Neural crest cell (in vitro differentiated cells): ENCODE results near the gene YAF2. TPM values are rescaled to one million over a fixed set of nuclear protein-coding genes. Genes with fewer than 3 reads are reported as not detected.

Experiments used
- DNase-seq: peaks from one replicate; pipeline ENCODE4 v3.0.0; 2021; ENCODE audit warnings: low read depth, mixed read lengths, low spot score
- H3K27ac Mint-ChIP-seq: one replicate; pipeline ENCODE4 v1.8.0; 2021; ENCODE audit warnings: mild to moderate bottlenecking, mixed read lengths; ENCODE audit not compliant: unreplicated experiment
- H3K27me3 Mint-ChIP-seq: 2 replicates; pipeline ENCODE4 v1.8.0; 2021; ENCODE audit warnings: low read depth, mild to moderate bottlenecking, mixed read lengths
- H3K36me3 Mint-ChIP-seq: 2 replicates; pipeline ENCODE4 v1.8.0; 2021; ENCODE audit warnings: low read depth, mild to moderate bottlenecking, mixed read lengths
- H3K4me1 Mint-ChIP-seq: 2 replicates; pipeline ENCODE4 v1.8.0; 2021; ENCODE audit warnings: mixed read lengths
- H3K4me3 Mint-ChIP-seq: one replicate; pipeline ENCODE4 v1.8.0; 2021; ENCODE audit warnings: mild to moderate bottlenecking, mixed read lengths
- H3K9me3 Mint-ChIP-seq: 2 replicates; pipeline ENCODE4 v1.8.0; 2021; ENCODE audit warnings: mixed read lengths
- CTCF ChIP-seq: fragments of 200-600 bp; sonication (generic); conservative IDR thresholded peaks from 2 replicates; pipeline ENCODE4 v1.5.0; 2021; ENCODE audit warnings: antibody characterized with exemption, mild to moderate bottlenecking
- total RNA-seq: library from RNA; stranded (reverse); gene quantifications from 2 replicates; pipeline ENCODE4 v1.2.1, GENCODE V29; 2021

YAF2 gene
- total RNA-seq, 1 donor from 2014 or later: 33.6 TPM

- Mint-ChIP-seq H3K27me3 (no peaks in the 10 kb centered on the region), H3K27ac (no peak overlapping the region), H3K4me3 (no peak overlapping the region), H3K9me3 (no peaks in the 10 kb centered on the region), H3K4me1 (no peaks in the 10 kb centered on the region), H3K36me3 (peaks cover 5% of the 10 kb centered on the region)
- no peak for DNase-seq
- no peak for TF ChIP-seq CTCF
Measured at GRCh38 chr12:42186793-42187192, 51.3 kb downstream of the YAF2 start.

GRCh38 chr12:42182394-42182793, 55.7 kb downstream of the YAF2 start:
- Mint-ChIP-seq H3K4me1 (peaks cover 5% of the 10 kb centered on the region), H3K4me3 (no peak overlapping the region), H3K9me3 (no peaks in the 10 kb centered on the region), H3K36me3 (peaks cover 9% of the 10 kb centered on the region), H3K27ac (no peak overlapping the region), H3K27me3 (no peaks in the 10 kb centered on the region)
- no peak for DNase-seq
- no peak for TF ChIP-seq CTCF

GRCh38 chr12:42180990-42181596, 57.0 kb downstream of the YAF2 start:
- Mint-ChIP-seq H3K27ac (no peak overlapping the region), H3K9me3 (peaks cover 6% of the 10 kb centered on the region)
- TF ChIP-seq CTCF: no peak

GRCh38 chr12:42178101-42178500, 59.9 kb downstream of the YAF2 start:
- Mint-ChIP-seq H3K27ac (no peak overlapping the region), H3K27me3 (no peaks in the 10 kb centered on the region), H3K4me3 (no peak overlapping the region), H3K9me3 (peaks cover 10% of the 10 kb centered on the region), H3K36me3 (peaks cover 23% of the 10 kb centered on the region), H3K4me1 (peaks cover 5% of the 10 kb centered on the region)
- no peak for TF ChIP-seq CTCF
- no peak for DNase-seq

More at GRCh38 chr12:42180990-42181596, 57.0 kb downstream of the YAF2 start:
- Mint-ChIP-seq H3K27me3 (no peaks in the 10 kb centered on the region), H3K4me3 (no peak overlapping the region), H3K4me1 (peaks cover 5% of the 10 kb centered on the region), H3K36me3 (peaks cover 20% of the 10 kb centered on the region)
- no peak for DNase-seq

- Mint-ChIP-seq H3K36me3 (peaks cover 25% of the 10 kb centered on the region), H3K27me3 (no peaks in the 10 kb centered on the region)
Measured at GRCh38 chr12:42174978-42175377, 63.1 kb downstream of the YAF2 start.

More at GRCh38 chr12:42174978-42175377, 63.1 kb downstream of the YAF2 start:
- no peak overlapping the region for H3K27ac Mint-ChIP-seq
- no peak overlapping the region for H3K4me3 Mint-ChIP-seq
- DNase-seq: no peak
- H3K9me3 Mint-ChIP-seq: peaks cover 10% of the 10 kb centered on the region
- no peaks in the 10 kb centered on the region for H3K4me1 Mint-ChIP-seq
- no peak for TF ChIP-seq CTCF
